ENCODE results near the gene HBZ. TPM values are rescaled to one million over a fixed set of nuclear protein-coding genes. Genes with fewer than 3 reads are reported as not detected.

HBZ gene
- total and polyA plus RNA-seq, 2 of the 13 experiments (the other 11 are each of a cell fraction or from before 2014, with no cell fraction given), result 0.21 TPM; not detected in 1

- CTCF ChIA-PET (ENCODE audit: low intra/inter-chr PET ratio, low total read pairs), result no interaction called here
- Histone ChIP-seq H3K9me3 (ENCODE audit: low read length) (no peaks in the 10 kb centered on the region), H4K20me1 (ENCODE audit: insufficient read depth, low read length) (0 out of 2 replicates have a peak, but pooled peaks cover 6% of the 10 kb centered on the region), H2AFZ (ENCODE audit: low read length) (no peak overlapping the region), H3K79me2 (ENCODE audit: insufficient read depth, low read length) (no peaks in the 10 kb centered on the region), H3K4me1 (ENCODE audit: insufficient read depth, low read length) (peaks cover 28% of the 10 kb centered on the region), H3K4me2 (ENCODE audit: low read depth, low read length) (no peak overlapping the region), H3K4me3 (replicated peaks in 1 of 3; ENCODE audit: insufficient read depth in 1 of 3, low read depth in 2 of 3, low read length in 3 of 3) (no peak overlapping the region), H3K27ac (ENCODE audit: extremely low read length, insufficient read depth, low read length) (no peak overlapping the region), H3K36me3 (replicated peaks in 1 of 2; ENCODE audit: control insufficient read depth in 1 of 2, insufficient read depth in 2 of 2, low read length in 2 of 2) (no peaks in the 10 kb centered on the region), H3K9ac (ENCODE audit: insufficient read depth, low read depth, low read length) (no peak overlapping the region), H3K27me3 (ENCODE audit: control insufficient read depth in 1 of 2, insufficient read depth in 2 of 2, low read length in 2 of 2) (peaks cover 0 to 18% of the 10 kb centered on the region in 2 experiments; a peak in 4 of 5 replicates)
- in situ Hi-C loops (cut with HindIII; ENCODE audit: extremely low pct_ligation_motif_present, low pct_unique_long_range_greater_than_20kb) (no loop called here), intact Hi-C loops (cut with micrococcal nuclease; ENCODE audit: unreplicated experiment) (no loop called here)
- ATAC-seq (no peak), FAIRE-seq (no peak), DNase-seq (ENCODE audit: low spot score) (no peak)
- no TSS peak for BruUV-seq (replicated peaks)
- POLR2A ChIA-PET, result no interaction called here
- 60% methylated on average over 8 of the region's 11 CpGs for WGBS (ENCODE audit: low lambda C conversion rate)
- TF ChIP-seq, protein P1, sequence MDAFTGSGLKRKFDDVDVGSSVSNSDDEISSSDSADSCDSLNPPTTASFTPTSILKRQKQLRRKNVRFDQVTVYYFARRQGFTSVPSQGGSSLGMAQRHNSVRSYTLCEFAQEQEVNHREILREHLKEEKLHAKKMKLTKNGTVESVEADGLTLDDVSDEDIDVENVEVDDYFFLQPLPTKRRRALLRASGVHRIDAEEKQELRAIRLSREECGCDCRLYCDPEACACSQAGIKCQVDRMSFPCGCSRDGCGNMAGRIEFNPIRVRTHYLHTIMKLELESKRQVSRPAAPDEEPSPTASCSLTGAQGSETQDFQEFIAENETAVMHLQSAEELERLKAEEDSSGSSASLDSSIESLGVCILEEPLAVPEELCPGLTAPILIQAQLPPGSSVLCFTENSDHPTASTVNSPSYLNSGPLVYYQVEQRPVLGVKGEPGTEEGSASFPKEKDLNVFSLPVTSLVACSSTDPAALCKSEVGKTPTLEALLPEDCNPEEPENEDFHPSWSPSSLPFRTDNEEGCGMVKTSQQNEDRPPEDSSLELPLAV (CRISPR knock-in tag; conservative IDR thresholded peaks at IDR 0.05; ENCODE audit: low read depth), result no peak
- no peak for TF ChIP-seq NFIC (IDR thresholded peaks at IDR 0.05; ENCODE audit: low read length)
- no peak for TF ChIP-seq PRDM10 (CRISPR knock-in tag; IDR thresholded peaks at IDR 0.05; ENCODE audit: low read depth)
- TF ChIP-seq TBP (CRISPR knock-in tag; IDR thresholded peaks at IDR 0.05), result no peak
- TF ChIP-seq JUN (CRISPR knock-in tag; IDR thresholded peaks at IDR 0.05), result no peak
- TF ChIP-seq TEAD2 (CRISPR knock-in tag; IDR thresholded peaks at IDR 0.05), result no peak
- no peak for TF ChIP-seq ZNF616 (CRISPR knock-in tag; IDR thresholded peaks at IDR 0.05; ENCODE audit: low read depth)
- no peak for TF ChIP-seq REPIN1 (CRISPR knock-in tag; IDR thresholded peaks at IDR 0.05; ENCODE audit: borderline replicate concordance, low read depth)
- TF ChIP-seq SAP130 (CRISPR knock-in tag; IDR thresholded peaks at IDR 0.05; ENCODE audit: low read depth), result no peak
- TF ChIP-seq ZSCAN20 (CRISPR knock-in tag; IDR thresholded peaks at IDR 0.05; ENCODE audit: borderline replicate concordance), result no peak
- no peak for TF ChIP-seq HHEX (CRISPR knock-in tag; IDR thresholded peaks at IDR 0.05)
- TF ChIP-seq CHD2 (IDR thresholded peaks at IDR 0.05; ENCODE audit: low read depth, low read length), result no peak
- no peak for TF ChIP-seq ERF (CRISPR knock-in tag; IDR thresholded peaks at IDR 0.05)
- no peak for TF ChIP-seq HOXA9 (CRISPR knock-in tag; IDR thresholded peaks at IDR 0.05; ENCODE audit: borderline replicate concordance)
- TF ChIP-seq PREB (CRISPR knock-in tag; IDR thresholded peaks at IDR 0.05), result no peak
- TF ChIP-seq EHMT2 (IDR thresholded peaks at IDR 0.05; ENCODE audit: borderline replicate concordance, low read depth, low read length), result no peak
- no peak for TF ChIP-seq POLR2A (IDR thresholded peaks at IDR 0.05; ENCODE audit: insufficient read depth in 1 of 2, low read depth in 2 of 2, low read length in 2 of 2)
- no peak for TF ChIP-seq NPAS2 (CRISPR knock-in tag; IDR thresholded peaks at IDR 0.05; ENCODE audit: borderline replicate concordance)
- no peak for TF ChIP-seq ZNF780A (CRISPR knock-in tag; IDR thresholded peaks at IDR 0.05)
These were observed 25.7 kb downstream of the HBZ start for GRCh38 chr16:177981-178667.
